Measurements from ENCODE around the gene C1orf115.

DNA sequence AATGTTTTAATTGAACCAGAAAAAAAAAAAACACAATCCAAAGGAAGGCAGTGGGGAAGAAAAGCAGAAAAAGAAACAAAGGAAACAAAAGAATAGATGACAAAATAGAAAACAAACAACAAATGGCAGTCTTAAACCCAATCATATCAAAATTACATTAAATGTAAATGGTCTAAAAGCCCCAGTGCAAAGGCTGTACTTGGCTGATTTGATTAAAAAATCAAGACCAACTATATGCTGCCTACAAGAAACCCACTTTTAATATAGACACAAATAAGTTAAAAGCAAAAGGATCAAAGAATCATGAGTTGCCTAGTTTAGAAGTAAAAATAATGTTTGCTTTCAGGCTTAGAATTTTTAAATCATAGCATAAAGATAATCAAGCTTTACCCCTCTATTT, 19.8 kb upstream of the C1orf115 start:
- TF ChIP-seq, protein P1, sequence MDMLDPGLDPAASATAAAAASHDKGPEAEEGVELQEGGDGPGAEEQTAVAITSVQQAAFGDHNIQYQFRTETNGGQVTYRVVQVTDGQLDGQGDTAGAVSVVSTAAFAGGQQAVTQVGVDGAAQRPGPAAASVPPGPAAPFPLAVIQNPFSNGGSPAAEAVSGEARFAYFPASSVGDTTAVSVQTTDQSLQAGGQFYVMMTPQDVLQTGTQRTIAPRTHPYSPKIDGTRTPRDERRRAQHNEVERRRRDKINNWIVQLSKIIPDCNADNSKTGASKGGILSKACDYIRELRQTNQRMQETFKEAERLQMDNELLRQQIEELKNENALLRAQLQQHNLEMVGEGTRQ (IDR thresholded peaks at IDR 0.05; ENCODE audit: low read depth, low read length) = no peak
- TF ChIP-seq, protein P2, sequence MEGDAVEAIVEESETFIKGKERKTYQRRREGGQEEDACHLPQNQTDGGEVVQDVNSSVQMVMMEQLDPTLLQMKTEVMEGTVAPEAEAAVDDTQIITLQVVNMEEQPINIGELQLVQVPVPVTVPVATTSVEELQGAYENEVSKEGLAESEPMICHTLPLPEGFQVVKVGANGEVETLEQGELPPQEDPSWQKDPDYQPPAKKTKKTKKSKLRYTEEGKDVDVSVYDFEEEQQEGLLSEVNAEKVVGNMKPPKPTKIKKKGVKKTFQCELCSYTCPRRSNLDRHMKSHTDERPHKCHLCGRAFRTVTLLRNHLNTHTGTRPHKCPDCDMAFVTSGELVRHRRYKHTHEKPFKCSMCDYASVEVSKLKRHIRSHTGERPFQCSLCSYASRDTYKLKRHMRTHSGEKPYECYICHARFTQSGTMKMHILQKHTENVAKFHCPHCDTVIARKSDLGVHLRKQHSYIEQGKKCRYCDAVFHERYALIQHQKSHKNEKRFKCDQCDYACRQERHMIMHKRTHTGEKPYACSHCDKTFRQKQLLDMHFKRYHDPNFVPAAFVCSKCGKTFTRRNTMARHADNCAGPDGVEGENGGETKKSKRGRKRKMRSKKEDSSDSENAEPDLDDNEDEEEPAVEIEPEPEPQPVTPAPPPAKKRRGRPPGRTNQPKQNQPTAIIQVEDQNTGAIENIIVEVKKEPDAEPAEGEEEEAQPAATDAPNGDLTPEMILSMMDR (conservative IDR thresholded peaks at IDR 0.05; ENCODE audit: low read depth, low read length) = no peak
- TF ChIP-seq MXI1 (IDR thresholded peaks at IDR 0.05; ENCODE audit: borderline replicate concordance, low read depth, low read length) (no peak), POLR2A (IDR thresholded peaks at IDR 0.05; ENCODE audit: low read depth, low read length) (no peak), MAFK (IDR thresholded peaks at IDR 0.05; ENCODE audit: low read depth, low read length) (no peak), CEBPB (IDR thresholded peaks at IDR 0.05; ENCODE audit: low read depth, low read length) (no peak), RFX5 (IDR thresholded peaks at IDR 0.05; ENCODE audit: low read depth, low read length) (no peak), RAD21 (IDR thresholded peaks at IDR 0.05; ENCODE audit: low read length) (no peak), SMC3 (IDR thresholded peaks at IDR 0.05; ENCODE audit: low read depth, low read length) (no peak), MAZ (IDR thresholded peaks at IDR 0.05; ENCODE audit: borderline replicate concordance, low read depth, low read length) (no peak), RCOR1 (IDR thresholded peaks at IDR 0.05; ENCODE audit: insufficient replicate concordance, low read length) (no peak), FOS (IDR thresholded peaks at IDR 0.05; ENCODE audit: low read depth, low read length) (no peak)
